Cardiac fibroblast (primary cell): Measurements from ENCODE around the gene RTF1.

Source experiments
- DNase-seq, 2 donors: peaks; one replicate each; pipeline versions ENCODE4 v3.0.0 to v3.0.0-alpha.2; 2010; ENCODE audit warnings: low read depth in 2 of 2
- H3K4me3 ChIP-seq, 2 donors: replicated peaks in 1 of 2; 1 replicate in 1 of 2; 2 replicates in 1 of 2; pipeline ENCODE4 v1.5.1; 2011; ENCODE audit warnings: low read depth in 2 of 2, low read length in 2 of 2, mild to moderate bottlenecking in 2 of 2, moderate library complexity in 1 of 2
- CTCF ChIP-seq: IDR thresholded peaks from one replicate; pipeline ENCODE4 v1.5.1; 2011; ENCODE audit warnings: low read depth, mild to moderate bottlenecking, low read length, inconsistent platforms

Gene RTF1

DNA sequence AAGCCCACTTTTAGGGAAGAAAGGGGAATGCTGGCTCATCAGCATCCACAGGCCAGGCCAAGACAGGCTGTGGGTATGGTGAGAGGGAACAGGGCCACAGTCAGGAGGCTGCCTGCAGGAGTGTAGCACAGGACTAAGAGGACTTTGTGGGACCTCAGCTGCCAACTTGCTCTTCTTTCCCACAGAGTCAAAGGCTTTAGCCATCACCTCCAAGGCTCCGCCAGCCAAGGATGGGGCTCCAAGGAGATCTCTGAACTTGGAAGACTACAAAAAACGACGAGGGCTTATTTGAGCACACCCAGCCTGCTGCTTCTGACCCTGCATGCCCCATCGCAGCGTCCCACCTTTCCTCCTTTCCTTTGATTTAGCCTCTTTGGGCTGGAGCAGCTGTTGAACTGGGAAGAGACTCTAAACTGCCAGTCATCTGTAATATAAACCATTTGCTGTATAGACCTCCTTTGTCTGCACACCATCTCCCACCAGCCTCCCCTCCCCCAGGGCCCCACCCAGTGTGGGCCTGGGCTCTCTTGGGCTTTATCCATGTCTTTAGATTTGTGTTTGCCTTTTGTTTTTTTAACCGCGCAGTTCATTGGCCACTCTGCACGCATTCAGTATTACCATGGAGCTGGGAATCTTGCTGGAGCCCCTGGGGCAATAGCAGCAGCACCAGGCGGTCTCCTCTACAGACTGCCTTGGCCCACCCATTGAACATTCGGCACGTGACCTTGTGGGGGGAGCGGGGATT, 63.7 kb downstream of the RTF1 start:
- no peak overlapping the region for H3K4me3 ChIP-seq
- DNase-seq: no peak
- no peak for TF ChIP-seq CTCF

GRCh38 chr15:41482110-41482877, 65.4 kb downstream of the RTF1 start:
- no peak for TF ChIP-seq CTCF
- H3K4me3 ChIP-seq: no peak overlapping the region
- no peak for DNase-seq

DNA sequence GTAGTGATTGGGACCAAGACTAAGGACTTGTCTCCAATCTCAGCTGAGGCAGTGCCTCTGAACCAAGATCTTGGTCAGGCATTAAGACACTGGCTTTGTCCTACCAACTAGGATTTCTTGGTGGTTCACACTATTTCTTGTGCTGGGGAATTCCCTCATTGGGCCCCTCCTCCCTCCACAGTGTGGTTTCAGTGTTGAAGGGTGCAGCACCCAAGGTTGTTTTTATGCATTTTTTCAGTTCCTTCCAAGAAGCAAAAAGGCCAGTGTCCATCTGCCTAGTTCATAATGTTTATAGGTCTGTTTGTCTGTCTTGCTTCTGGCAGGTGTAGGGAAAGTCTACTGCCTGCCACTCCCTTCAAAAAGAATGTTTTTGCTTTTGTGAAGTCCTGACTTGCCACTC, 66.2 kb downstream of the RTF1 start:
- H3K4me3 ChIP-seq: no peak overlapping the region
- no peak for DNase-seq
- TF ChIP-seq CTCF: no peak

GRCh38 chr15:41483519-41483918, 66.6 kb downstream of the RTF1 start:
- no peak for DNase-seq
- no peak for TF ChIP-seq CTCF
- no peak overlapping the region for H3K4me3 ChIP-seq

DNA sequence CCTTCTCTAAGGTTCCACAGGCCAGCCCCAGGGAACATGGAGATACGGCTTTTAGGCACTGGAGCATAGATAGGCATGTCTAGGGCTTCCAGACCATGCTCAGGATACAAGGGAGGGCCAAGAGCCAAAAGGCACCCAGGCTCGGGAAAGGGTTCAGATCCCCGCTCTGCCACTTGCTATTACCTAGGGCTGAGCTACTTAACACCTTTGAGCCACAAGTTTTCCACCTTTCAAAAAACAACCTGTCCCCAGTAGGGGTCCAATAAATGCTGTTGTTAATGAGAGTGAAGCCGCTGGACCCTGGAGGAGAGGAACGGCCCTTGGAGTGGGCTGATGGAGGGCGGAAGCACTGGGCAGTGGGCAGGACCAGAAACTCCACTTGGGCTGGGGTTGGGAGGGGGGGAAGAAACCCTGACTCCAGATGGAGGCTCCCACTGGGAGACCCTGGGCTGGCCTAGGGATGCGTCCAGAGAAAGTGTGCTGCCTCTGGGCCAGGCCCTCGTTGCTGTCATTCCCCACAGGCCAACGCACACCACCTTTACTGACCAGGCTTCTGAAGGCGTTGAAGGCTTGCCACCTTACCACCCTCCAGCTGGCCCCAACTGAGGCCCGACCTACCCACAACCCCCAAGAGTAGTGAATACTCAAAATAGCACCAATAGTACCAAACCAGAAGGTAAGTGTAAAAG, 68.2 kb downstream of the RTF1 start:
- H3K4me3 ChIP-seq: no peak overlapping the region
- TF ChIP-seq CTCF: no peak
- no peak for DNase-seq

- DNase-seq: no peak
- no peak for TF ChIP-seq CTCF
- no peak overlapping the region for H3K4me3 ChIP-seq
These were observed 69.4 kb downstream of the RTF1 start for GRCh38 chr15:41486286-41486685.
